Vagina (tissue), 2 donors: ENCODE measurements around the gene FRMPD4. TPM values are rescaled to one million over a fixed set of nuclear protein-coding genes. Genes with fewer than 3 reads are reported as not detected.

ENCODE experiments used
- DNase-seq, 2 donors: peaks; one replicate each; pipeline ENCODE4 v3.0.0-alpha.2; 2017; ENCODE audit errors: extremely low spot score in 2 of 2
- H3K27ac ChIP-seq: fragments of 200-600 bp; sonication (generic); one replicate; pipeline ENCODE4 v1.5.1; 2019
- H3K27me3 ChIP-seq: fragments of 200-600 bp; sonication (generic); one replicate; pipeline ENCODE4 v1.5.1; 2019
- H3K36me3 ChIP-seq, 2 donors: fragments of 200-600 bp; sonication (generic); one replicate each; pipeline ENCODE4 v1.5.1; 2017 to 2019
- H3K4me1 ChIP-seq: fragments of 200-600 bp; sonication (generic); one replicate; pipeline ENCODE4 v1.5.1; 2019
- H3K4me3 ChIP-seq, 2 donors: fragments of 200-600 bp; sonication (generic); 1 replicate in 1 of 2; 2 replicates in 1 of 2; pipeline ENCODE4 v1.5.1; 2016 to 2019
- H3K9me3 ChIP-seq: fragments of 200-600 bp; sonication (generic); one replicate; pipeline ENCODE4 v1.5.1; 2019
- CTCF ChIP-seq, 3 experiments: fragments of 450-650 bp in 2 of 3; fragments of 200-600 bp in 1 of 3; sonication (generic) in 1 of 3; IDR thresholded peaks; one replicate each; pipeline ENCODE4 v1.5.1; 2017 to 2019; ENCODE audit warnings: antibody characterized with exemption in 3 of 3, mild to moderate bottlenecking in 2 of 3, moderate library complexity in 2 of 3
- POLR2A ChIP-seq, 2 donors: fragments of 450-650 bp; IDR thresholded peaks; one replicate each; pipeline ENCODE4 v1.6.1; 2017; ENCODE audit warnings: antibody characterized with exemption in 2 of 2, mild to moderate bottlenecking in 2 of 2, moderate library complexity in 2 of 2
- POLR2AphosphoS5 ChIP-seq, 2 donors: sonication (generic); formaldehyde crosslinking; IDR thresholded peaks; one replicate each; pipeline ENCODE4 v1.9.0; 2017; ENCODE audit warnings: antibody characterized with exemption in 2 of 2, mild to moderate bottlenecking in 2 of 2, low read depth in 1 of 2; ENCODE audit not compliant: insufficient read depth in 1 of 2
- intact Hi-C: fragments of 100-400 bp; cut with DNase I; formaldehyde crosslinking; loops from one replicate; pipeline ENCODE4 v1.15.1; 2023
- total RNA-seq: library from RNA; depleted of rRNA; stranded (reverse); fragments of >200 nt; gene quantifications from one replicate; pipeline ENCODE4 v1.2.3, GENCODE V29; 2016

The FRMPD4 gene
- total RNA-seq, 1 donor from 2014 or later: not detected

GRCh38 chrX:12679522-12679921 is 541.2 kb downstream of the FRMPD4 start:
- H3K27me3 ChIP-seq: no peaks in the 10 kb centered on the region

GRCh38 chrX:12681047-12681446 is 542.8 kb downstream of the FRMPD4 start:
- DNase-seq: no peak
- TF ChIP-seq CTCF (IDR thresholded peaks at IDR 0.05) (no peak), POLR2AphosphoS5 (IDR thresholded peaks at IDR 0.05; ENCODE audit: insufficient read depth in 1 of 2, low read depth in 1 of 2) (no peak), POLR2A (IDR thresholded peaks at IDR 0.05) (no peak)
- no peak overlapping the region for H3K4me3 ChIP-seq

More at GRCh38 chrX:12679522-12679921, 541.2 kb downstream of the FRMPD4 start:
- no peak for DNase-seq
- no peak overlapping the region for H3K4me3 ChIP-seq
- H3K4me1 ChIP-seq: no peaks in the 10 kb centered on the region
- H3K36me3 ChIP-seq: no peaks in the 10 kb centered on the region
- no peak for TF ChIP-seq POLR2AphosphoS5 (IDR thresholded peaks at IDR 0.05; ENCODE audit: insufficient read depth in 1 of 2, low read depth in 1 of 2)
- TF ChIP-seq CTCF (IDR thresholded peaks at IDR 0.05): no peak
- no peak for TF ChIP-seq POLR2A (IDR thresholded peaks at IDR 0.05)
- no peaks in the 10 kb centered on the region for H3K9me3 ChIP-seq
- no peak overlapping the region for H3K27ac ChIP-seq
- intact Hi-C loops: no loop called here

GRCh38 chrX:12685541-12685940 is 547.3 kb downstream of the FRMPD4 start:
- Histone ChIP-seq H3K36me3 (no peaks in the 10 kb centered on the region), H3K4me3 (no peak overlapping the region), H3K27ac (no peak overlapping the region), H3K4me1 (no peaks in the 10 kb centered on the region), H3K9me3 (no peaks in the 10 kb centered on the region), H3K27me3 (no peaks in the 10 kb centered on the region)
- DNase-seq: no peak
- intact Hi-C loops: no loop called here
- TF ChIP-seq POLR2A (IDR thresholded peaks at IDR 0.05) (no peak), POLR2AphosphoS5 (IDR thresholded peaks at IDR 0.05; ENCODE audit: insufficient read depth in 1 of 2, low read depth in 1 of 2) (no peak), CTCF (IDR thresholded peaks at IDR 0.05) (no peak)

More at GRCh38 chrX:12681047-12681446, 542.8 kb downstream of the FRMPD4 start:
- Histone ChIP-seq H3K9me3 (no peaks in the 10 kb centered on the region), H3K27me3 (no peaks in the 10 kb centered on the region), H3K27ac (no peak overlapping the region), H3K36me3 (no peaks in the 10 kb centered on the region), H3K4me1 (no peaks in the 10 kb centered on the region)
- intact Hi-C loops: no loop called here

- Histone ChIP-seq H3K36me3 (no peaks in the 10 kb centered on the region), H3K27me3 (no peaks in the 10 kb centered on the region), H3K9me3 (no peaks in the 10 kb centered on the region), H3K27ac (no peak overlapping the region), H3K4me1 (no peaks in the 10 kb centered on the region), H3K4me3 (no peak overlapping the region)
- TF ChIP-seq POLR2AphosphoS5 (IDR thresholded peaks at IDR 0.05; ENCODE audit: insufficient read depth in 1 of 2, low read depth in 1 of 2) (no peak), POLR2A (IDR thresholded peaks at IDR 0.05) (no peak), CTCF (IDR thresholded peaks at IDR 0.05) (no peak)
- intact Hi-C loops: no loop called here
- DNase-seq: no peak
Measured at GRCh38 chrX:12686331-12686730, 548.1 kb downstream of the FRMPD4 start.

GRCh38 chrX:12690646-12691045 is 552.4 kb downstream of the FRMPD4 start:
- TF ChIP-seq POLR2A (IDR thresholded peaks at IDR 0.05) (no peak), CTCF (IDR thresholded peaks at IDR 0.05) (no peak), POLR2AphosphoS5 (IDR thresholded peaks at IDR 0.05; ENCODE audit: insufficient read depth in 1 of 2, low read depth in 1 of 2) (no peak)
- no peaks in the 10 kb centered on the region for H3K36me3 ChIP-seq
- H3K4me1 ChIP-seq: no peaks in the 10 kb centered on the region
- no peaks in the 10 kb centered on the region for H3K9me3 ChIP-seq
- no peak overlapping the region for H3K27ac ChIP-seq
- intact Hi-C loops: no loop called here
- DNase-seq: no peak
- H3K4me3 ChIP-seq: no peak overlapping the region
- H3K27me3 ChIP-seq: no peaks in the 10 kb centered on the region
